ENCODE results near the gene AFF3. TPM values are rescaled to one million over a fixed set of nuclear protein-coding genes. Genes with fewer than 3 reads are reported as not detected.
A peak's percentile ranks its signal among the peaks of the same experiment; 100 is the strongest.

AFF3 gene
- total RNA-seq, 1 experiment from 2014 or later: 4.2 TPM

- in situ Hi-C loops (cut with HindIII; ENCODE audit: low pct_unique_long_range_greater_than_20kb, low sequenced_read_pairs): no loop called here
- DNase-seq (ENCODE audit: low read depth, low spot score): peak; percentile 78
Observed at GRCh38 chr2:99660616-99661406, 481.6 kb downstream of the AFF3 start.

GRCh38 chr2:99659874-99660273 is 482.5 kb downstream of the AFF3 start:
- DNase-seq (ENCODE audit: low read depth, low spot score): no peak
- in situ Hi-C loops (cut with HindIII; ENCODE audit: low pct_unique_long_range_greater_than_20kb, low sequenced_read_pairs): no loop called here

GRCh38 chr2:99657691-99658258 is 484.6 kb downstream of the AFF3 start:
- no peak for DNase-seq (ENCODE audit: low read depth, low spot score)
- in situ Hi-C loops (cut with HindIII; ENCODE audit: low pct_unique_long_range_greater_than_20kb, low sequenced_read_pairs): no loop called here

GRCh38 chr2:99656994-99657393 is 485.4 kb downstream of the AFF3 start:
- in situ Hi-C loops (cut with HindIII; ENCODE audit: low pct_unique_long_range_greater_than_20kb, low sequenced_read_pairs): no loop called here
- no peak for DNase-seq (ENCODE audit: low read depth, low spot score)

- no peak for DNase-seq (ENCODE audit: low read depth, low spot score)
- in situ Hi-C loops (cut with HindIII; ENCODE audit: low pct_unique_long_range_greater_than_20kb, low sequenced_read_pairs): no loop called here
Observed at GRCh38 chr2:99653433-99653832, 489.0 kb downstream of the AFF3 start.

GRCh38 chr2:99652862-99653261 is 489.5 kb downstream of the AFF3 start:
- in situ Hi-C loops (cut with HindIII; ENCODE audit: low pct_unique_long_range_greater_than_20kb, low sequenced_read_pairs): no loop called here
- no peak for DNase-seq (ENCODE audit: low read depth, low spot score)

GRCh38 chr2:99651930-99652670 is 490.3 kb downstream of the AFF3 start:
- DNase-seq (ENCODE audit: low read depth, low spot score): no peak
- in situ Hi-C loops (cut with HindIII; ENCODE audit: low pct_unique_long_range_greater_than_20kb, low sequenced_read_pairs): no loop called here

- in situ Hi-C loops (cut with HindIII; ENCODE audit: low pct_unique_long_range_greater_than_20kb, low sequenced_read_pairs): no loop called here
- no peak for DNase-seq (ENCODE audit: low read depth, low spot score)
Observed at GRCh38 chr2:99648906-99649789, 493.2 kb downstream of the AFF3 start.

GRCh38 chr2:99648178-99648844 is 494.1 kb downstream of the AFF3 start:
- in situ Hi-C loops (cut with HindIII; ENCODE audit: low pct_unique_long_range_greater_than_20kb, low sequenced_read_pairs): no loop called here
- DNase-seq (ENCODE audit: low read depth, low spot score): peak; percentile 10

GRCh38 chr2:99645960-99646359 is 496.4 kb downstream of the AFF3 start:
- in situ Hi-C loops (cut with HindIII; ENCODE audit: low pct_unique_long_range_greater_than_20kb, low sequenced_read_pairs): no loop called here
- no peak for DNase-seq (ENCODE audit: low read depth, low spot score)

GRCh38 chr2:99644419-99644787 is 498.0 kb downstream of the AFF3 start:
- no peak for DNase-seq (ENCODE audit: low read depth, low spot score)
- in situ Hi-C loops (cut with HindIII; ENCODE audit: low pct_unique_long_range_greater_than_20kb, low sequenced_read_pairs): no loop called here

GRCh38 chr2:99643787-99644418 is 498.5 kb downstream of the AFF3 start:
- in situ Hi-C loops (cut with HindIII; ENCODE audit: low pct_unique_long_range_greater_than_20kb, low sequenced_read_pairs): no loop called here
- no peak for DNase-seq (ENCODE audit: low read depth, low spot score)

- no peak for DNase-seq (ENCODE audit: low read depth, low spot score)
- in situ Hi-C loops (cut with HindIII; ENCODE audit: low pct_unique_long_range_greater_than_20kb, low sequenced_read_pairs): no loop called here
Observed at GRCh38 chr2:99641999-99642398, 500.4 kb downstream of the AFF3 start.

GRCh38 chr2:99640635-99641151 is 501.7 kb downstream of the AFF3 start:
- no peak for DNase-seq (ENCODE audit: low read depth, low spot score)
- in situ Hi-C loops (cut with HindIII; ENCODE audit: low pct_unique_long_range_greater_than_20kb, low sequenced_read_pairs): no loop called here

GRCh38 chr2:99638791-99639190 is 503.6 kb downstream of the AFF3 start:
- in situ Hi-C loops (cut with HindIII; ENCODE audit: low pct_unique_long_range_greater_than_20kb, low sequenced_read_pairs): no loop called here
- no peak for DNase-seq (ENCODE audit: low read depth, low spot score)

- no peak for DNase-seq (ENCODE audit: low read depth, low spot score)
- in situ Hi-C loops (cut with HindIII; ENCODE audit: low pct_unique_long_range_greater_than_20kb, low sequenced_read_pairs): no loop called here
Observed at GRCh38 chr2:99637159-99637697, 505.2 kb downstream of the AFF3 start.

Measured in SK-MEL-5 (cell line).